Measurements from ENCODE around the gene BRINP2. TPM values are rescaled to one million over a fixed set of nuclear protein-coding genes. Genes with fewer than 3 reads are reported as not detected.

BRINP2 gene
- total RNA-seq, 6 experiments from 2014 or later: 0.09 to 0.57 (median 0.36) TPM

DNA sequence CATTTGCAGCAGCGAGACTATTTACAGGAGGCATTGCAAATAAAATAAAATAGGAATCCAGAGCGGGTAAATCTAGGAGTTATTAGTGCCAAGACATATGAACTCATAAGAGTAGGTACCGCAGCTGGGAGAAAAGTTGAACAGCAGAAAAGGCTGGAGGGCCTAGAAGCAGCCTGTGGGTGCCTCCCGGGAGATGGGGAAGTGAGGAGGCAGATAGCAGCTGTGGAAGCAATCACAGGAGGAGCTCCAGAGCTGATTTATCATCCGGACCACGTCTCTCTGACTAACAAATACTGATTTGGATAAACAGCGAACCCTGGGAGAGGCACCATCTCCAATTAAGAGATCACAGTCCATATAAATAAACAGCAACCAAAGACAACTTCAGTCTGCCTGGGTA, 64.6 kb downstream of the BRINP2 start:
- no peaks in the 10 kb centered on the region for H3K36me3 ChIP-seq
- TF ChIP-seq, protein P1, sequence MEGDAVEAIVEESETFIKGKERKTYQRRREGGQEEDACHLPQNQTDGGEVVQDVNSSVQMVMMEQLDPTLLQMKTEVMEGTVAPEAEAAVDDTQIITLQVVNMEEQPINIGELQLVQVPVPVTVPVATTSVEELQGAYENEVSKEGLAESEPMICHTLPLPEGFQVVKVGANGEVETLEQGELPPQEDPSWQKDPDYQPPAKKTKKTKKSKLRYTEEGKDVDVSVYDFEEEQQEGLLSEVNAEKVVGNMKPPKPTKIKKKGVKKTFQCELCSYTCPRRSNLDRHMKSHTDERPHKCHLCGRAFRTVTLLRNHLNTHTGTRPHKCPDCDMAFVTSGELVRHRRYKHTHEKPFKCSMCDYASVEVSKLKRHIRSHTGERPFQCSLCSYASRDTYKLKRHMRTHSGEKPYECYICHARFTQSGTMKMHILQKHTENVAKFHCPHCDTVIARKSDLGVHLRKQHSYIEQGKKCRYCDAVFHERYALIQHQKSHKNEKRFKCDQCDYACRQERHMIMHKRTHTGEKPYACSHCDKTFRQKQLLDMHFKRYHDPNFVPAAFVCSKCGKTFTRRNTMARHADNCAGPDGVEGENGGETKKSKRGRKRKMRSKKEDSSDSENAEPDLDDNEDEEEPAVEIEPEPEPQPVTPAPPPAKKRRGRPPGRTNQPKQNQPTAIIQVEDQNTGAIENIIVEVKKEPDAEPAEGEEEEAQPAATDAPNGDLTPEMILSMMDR (IDR thresholded peaks at IDR 0.05): no peak
- TF ChIP-seq POLR2A (IDR thresholded peaks at IDR 0.05): no peak
- H3K9me3 ChIP-seq: no peaks in the 10 kb centered on the region
- H3K27ac ChIP-seq: no peak overlapping the region
- 82% methylated on average over 7 of the region's 7 CpGs for WGBS (ENCODE audit: insufficient coverage, low coverage, low lambda C conversion rate, missing lambda C conversion rate)
- H3K4me1 ChIP-seq: no peaks in the 10 kb centered on the region
- H3K4me3 ChIP-seq: no peak overlapping the region
- no peak for ATAC-seq
- intact Hi-C loops (cut with DNase I): no loop called here
- no peaks in the 10 kb centered on the region for H3K27me3 ChIP-seq
- no peak for DNase-seq

DNA sequence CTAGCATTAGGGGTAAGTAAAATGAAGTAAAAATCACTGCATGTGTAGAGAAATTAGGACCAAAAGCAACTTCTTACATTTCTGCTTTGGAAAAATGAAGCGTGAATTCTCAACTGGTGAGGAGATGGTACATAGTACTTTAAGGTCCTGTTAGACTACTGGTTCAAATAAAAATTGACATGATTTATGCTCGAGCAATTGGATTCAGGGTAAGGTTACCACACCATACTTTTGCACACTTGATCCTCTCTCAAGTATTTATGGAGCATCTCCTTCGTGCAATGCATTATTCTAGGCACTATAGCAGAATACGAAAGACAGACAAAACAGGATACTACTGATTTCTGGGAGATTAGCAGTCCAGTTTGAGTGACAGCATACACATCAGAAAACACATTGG, 66.2 kb downstream of the BRINP2 start:
- H3K27me3 ChIP-seq: no peaks in the 10 kb centered on the region
- H3K4me1 ChIP-seq: no peaks in the 10 kb centered on the region
- no peak for ATAC-seq
- H3K36me3 ChIP-seq: no peaks in the 10 kb centered on the region
- TF ChIP-seq POLR2A (IDR thresholded peaks at IDR 0.05): no peak
- TF ChIP-seq, protein P1 (IDR thresholded peaks at IDR 0.05): no peak
- intact Hi-C loops (cut with DNase I): no loop called here
- 78% methylated on average over 4 of the region's 4 CpGs for WGBS (ENCODE audit: insufficient coverage, low coverage, low lambda C conversion rate, missing lambda C conversion rate)
- no peaks in the 10 kb centered on the region for H3K9me3 ChIP-seq
- no peak for DNase-seq
- no peak overlapping the region for H3K4me3 ChIP-seq
- no peak overlapping the region for H3K27ac ChIP-seq

DNA sequence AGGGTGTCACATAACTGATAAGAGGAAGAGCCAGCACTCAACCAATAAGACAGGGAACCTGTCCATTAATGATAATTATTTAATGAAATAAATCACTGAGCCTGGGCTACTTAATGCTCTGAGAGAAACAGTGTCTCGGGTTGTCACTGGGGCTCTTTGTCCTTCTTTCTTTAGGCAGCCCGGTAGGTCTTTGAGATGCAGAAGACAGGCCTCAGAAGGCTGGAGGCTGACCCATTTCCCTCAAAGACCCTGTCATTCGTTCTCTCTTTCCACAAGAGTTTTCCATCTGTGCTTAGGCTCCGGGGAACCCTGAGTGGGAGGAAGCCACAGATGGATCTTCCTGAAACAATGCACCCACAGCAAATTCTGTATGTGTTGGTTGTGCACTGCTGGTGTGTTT, 68.2 kb downstream of the BRINP2 start:
- intact Hi-C loops (cut with DNase I): no loop called here
- DNase-seq (no peak), ATAC-seq (no peak)
- Histone ChIP-seq H3K27me3 (no peaks in the 10 kb centered on the region), H3K27ac (no peak overlapping the region), H3K9me3 (no peaks in the 10 kb centered on the region), H3K36me3 (no peaks in the 10 kb centered on the region), H3K4me3 (no peak overlapping the region), H3K4me1 (no peaks in the 10 kb centered on the region)
- no peak for TF ChIP-seq POLR2A (IDR thresholded peaks at IDR 0.05)
- TF ChIP-seq, protein P1 (IDR thresholded peaks at IDR 0.05): no peak
- 0% methylated on average over 1 of the region's 4 CpGs for WGBS (ENCODE audit: insufficient coverage, low coverage, low lambda C conversion rate, missing lambda C conversion rate)

DNA sequence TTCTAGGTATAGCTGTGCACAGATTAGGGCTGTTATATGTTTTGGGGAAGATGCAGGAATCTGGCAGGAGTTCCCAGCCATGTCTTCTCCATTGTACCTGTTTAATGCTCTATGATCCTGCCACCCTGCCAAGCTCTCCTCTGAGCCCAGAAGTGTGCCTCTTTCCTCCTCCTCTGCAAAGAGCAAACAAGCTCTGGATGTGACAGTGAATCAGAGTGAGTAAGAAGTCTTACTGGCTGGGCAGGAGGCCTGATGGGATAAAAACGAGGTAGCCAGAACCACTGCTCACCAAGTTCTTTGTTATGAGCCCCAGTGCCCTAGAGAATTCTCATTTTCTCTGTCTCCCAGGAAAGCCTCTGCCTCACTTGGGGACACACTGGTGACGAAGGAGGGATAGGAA, 69.0 kb downstream of the BRINP2 start:
- Histone ChIP-seq H3K4me1 (no peaks in the 10 kb centered on the region), H3K9me3 (no peaks in the 10 kb centered on the region), H3K4me3 (no peak overlapping the region), H3K36me3 (no peaks in the 10 kb centered on the region), H3K27me3 (no peaks in the 10 kb centered on the region), H3K27ac (no peak overlapping the region)
- DNase-seq: no peak
- TF ChIP-seq POLR2A (IDR thresholded peaks at IDR 0.05): no peak
- TF ChIP-seq, protein P1 (IDR thresholded peaks at IDR 0.05): no peak
- intact Hi-C loops (cut with DNase I): no loop called here
- 54% methylated on average over 2 of the region's 2 CpGs for WGBS (ENCODE audit: insufficient coverage, low coverage, low lambda C conversion rate, missing lambda C conversion rate)
- ATAC-seq: no peak

DNA sequence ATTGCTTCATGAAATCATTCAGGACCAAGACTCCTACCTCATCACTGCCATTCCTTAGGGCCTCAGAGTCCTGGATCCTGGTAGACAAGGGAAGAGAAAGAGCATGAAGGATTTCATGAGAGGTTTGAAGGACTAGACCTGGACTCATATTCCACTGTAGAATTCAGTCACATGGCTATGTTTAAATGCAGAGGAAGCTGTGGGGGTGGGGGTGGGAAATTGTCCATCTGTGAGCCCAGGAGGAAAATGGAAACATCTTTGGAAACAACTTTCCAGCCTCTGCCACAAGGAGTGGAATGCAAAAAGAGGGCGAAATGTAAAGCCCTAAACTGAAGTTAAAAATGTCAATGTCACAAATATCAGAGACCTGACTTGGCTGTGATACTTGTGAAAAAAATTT, 73.0 kb downstream of the BRINP2 start:
- intact Hi-C loops (cut with DNase I): no loop called here
- TF ChIP-seq POLR2A (IDR thresholded peaks at IDR 0.05): no peak
- TF ChIP-seq, protein P1 (IDR thresholded peaks at IDR 0.05): no peak
- DNase-seq (no peak), ATAC-seq (no peak)
- Histone ChIP-seq H3K27ac (no peak overlapping the region), H3K36me3 (no peaks in the 10 kb centered on the region), H3K4me3 (no peak overlapping the region), H3K27me3 (no peaks in the 10 kb centered on the region), H3K4me1 (no peaks in the 10 kb centered on the region), H3K9me3 (no peaks in the 10 kb centered on the region)
- WGBS (ENCODE audit: insufficient coverage, low coverage, low lambda C conversion rate, missing lambda C conversion rate): 57% methylated on average over 1 of the region's 1 CpG

All from right lobe of liver (tissue), 6 donors.